ENCODE results near the gene HES7. TPM values are rescaled to one million over a fixed set of nuclear protein-coding genes. Genes with fewer than 3 reads are reported as not detected.

Gene HES7
- total RNA-seq, 1 donor from 2014 or later, result not detected

DNA sequence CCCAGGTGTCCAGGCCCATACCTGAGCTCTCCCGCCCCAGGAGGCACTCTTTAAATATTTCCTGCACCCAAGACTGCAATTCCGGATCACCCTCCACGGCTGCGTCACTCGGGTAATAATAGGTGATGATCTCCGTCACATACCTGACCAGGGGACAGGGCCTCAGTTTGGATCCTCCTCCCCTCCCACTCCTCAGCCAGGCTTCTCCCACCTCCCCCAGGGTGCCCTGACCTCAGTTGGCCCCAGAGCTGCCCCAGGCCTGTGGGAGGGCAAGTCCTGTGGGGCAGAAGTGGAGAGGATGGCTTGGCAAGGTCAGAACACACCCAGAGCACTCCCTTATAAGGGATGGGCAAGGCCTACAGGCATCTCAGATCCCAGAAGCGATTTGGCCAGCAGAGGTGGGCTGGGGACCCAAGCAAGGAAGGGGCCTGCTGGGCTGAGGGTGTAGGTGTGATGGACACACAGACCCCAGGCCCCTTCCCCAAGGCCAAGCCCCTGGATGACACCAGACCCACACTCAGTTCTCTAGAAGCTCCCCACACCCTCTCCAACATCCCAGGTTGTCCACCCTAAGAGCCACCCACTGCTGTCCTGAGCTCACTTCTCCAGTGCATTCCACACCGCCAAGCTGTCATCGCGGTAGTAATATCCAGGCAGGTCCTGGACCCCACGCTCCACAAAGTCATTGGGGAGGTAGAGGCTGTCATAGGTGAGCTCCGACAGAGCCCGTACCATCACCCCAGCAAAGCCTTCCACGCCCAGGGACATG is 48.1 kb downstream of the HES7 start:
- DNase-seq (ENCODE audit: extremely low read depth, low read depth, low spot score), result no peak

DNA sequence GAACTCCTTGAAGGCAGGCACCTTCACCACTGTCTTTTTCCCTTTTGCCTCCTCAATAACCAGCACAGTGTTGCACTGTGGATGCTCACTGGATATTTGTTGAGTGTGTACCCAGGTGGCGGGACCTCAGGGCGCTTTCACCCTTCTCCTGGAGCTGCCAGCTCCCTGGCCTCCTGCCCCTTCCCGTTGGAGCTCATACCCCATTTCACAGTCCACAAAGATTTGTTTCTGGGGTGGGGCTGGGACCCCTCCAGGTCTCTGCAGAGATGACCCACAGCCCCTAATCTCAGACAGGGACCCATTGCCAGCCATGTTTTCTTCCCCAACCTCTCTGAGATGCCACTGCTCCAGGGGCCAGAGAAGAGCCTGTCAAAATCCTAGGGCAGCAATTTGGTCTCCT is 48.8 kb downstream of the HES7 start:
- no peak for DNase-seq (ENCODE audit: extremely low read depth, low read depth, low spot score)

DNA sequence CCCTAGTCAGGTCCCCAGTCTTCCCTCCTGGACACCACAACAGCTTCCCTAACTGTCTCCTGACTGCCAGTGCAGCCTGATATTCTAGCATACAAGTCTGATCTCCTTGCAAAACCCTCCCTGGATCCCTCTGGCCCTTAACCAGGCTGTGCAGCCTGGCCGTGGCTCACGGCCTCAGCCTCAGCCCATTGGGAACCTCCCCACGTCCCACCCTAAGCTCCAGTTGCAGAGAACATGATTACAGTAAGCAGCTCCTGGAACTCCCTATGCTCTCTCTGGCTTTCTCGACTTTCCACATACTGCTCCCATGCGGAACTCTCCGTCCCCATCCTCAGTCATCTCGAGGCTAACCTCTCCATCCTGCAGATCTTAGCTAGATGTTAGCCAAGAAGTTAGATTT is 49.4 kb downstream of the HES7 start:
- no peak for DNase-seq (ENCODE audit: extremely low read depth, low read depth, low spot score)

DNA sequence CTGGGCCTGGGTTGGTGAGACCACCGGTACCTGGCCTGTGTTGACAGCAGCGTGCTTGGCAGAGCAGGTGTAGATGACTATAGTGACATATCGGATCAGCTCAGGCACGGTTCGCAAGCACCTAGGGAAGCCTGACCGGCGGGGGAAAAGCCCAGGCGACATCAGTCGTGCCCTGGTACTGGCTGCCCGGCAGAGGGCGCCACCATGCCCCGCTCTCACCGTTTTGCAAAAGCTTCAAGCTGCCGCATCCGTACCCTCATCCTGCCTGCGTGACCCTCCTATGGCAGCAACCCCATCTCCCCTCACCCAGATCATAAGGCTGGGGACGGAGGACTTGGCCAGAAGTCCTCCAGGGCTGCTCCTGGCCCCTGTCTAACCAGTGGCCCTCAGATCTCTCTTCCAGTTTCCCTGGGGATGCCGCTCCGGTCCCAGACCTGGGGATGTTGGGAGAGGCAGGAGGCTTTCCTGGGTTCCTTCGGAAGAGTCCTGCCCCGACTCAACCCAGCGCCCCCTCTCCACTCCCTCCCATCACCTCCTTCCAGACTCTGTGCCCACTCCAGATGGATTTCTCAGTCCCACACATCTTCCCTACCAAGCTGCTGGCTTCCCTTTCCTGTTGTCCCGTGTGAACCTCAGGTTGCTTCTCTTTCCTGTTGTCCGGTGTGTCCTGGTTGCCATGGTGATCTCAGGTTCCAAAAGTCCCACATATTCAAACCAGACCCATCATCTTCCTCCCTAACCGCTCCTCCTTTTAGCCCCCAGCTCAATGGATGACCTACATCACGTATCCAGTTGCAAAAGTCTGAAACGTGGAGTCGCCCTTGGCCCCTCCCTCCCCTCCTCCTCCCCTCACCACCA is 50.0 kb downstream of the HES7 start:
- no peak for DNase-seq (ENCODE audit: extremely low read depth, low read depth, low spot score)

DNA sequence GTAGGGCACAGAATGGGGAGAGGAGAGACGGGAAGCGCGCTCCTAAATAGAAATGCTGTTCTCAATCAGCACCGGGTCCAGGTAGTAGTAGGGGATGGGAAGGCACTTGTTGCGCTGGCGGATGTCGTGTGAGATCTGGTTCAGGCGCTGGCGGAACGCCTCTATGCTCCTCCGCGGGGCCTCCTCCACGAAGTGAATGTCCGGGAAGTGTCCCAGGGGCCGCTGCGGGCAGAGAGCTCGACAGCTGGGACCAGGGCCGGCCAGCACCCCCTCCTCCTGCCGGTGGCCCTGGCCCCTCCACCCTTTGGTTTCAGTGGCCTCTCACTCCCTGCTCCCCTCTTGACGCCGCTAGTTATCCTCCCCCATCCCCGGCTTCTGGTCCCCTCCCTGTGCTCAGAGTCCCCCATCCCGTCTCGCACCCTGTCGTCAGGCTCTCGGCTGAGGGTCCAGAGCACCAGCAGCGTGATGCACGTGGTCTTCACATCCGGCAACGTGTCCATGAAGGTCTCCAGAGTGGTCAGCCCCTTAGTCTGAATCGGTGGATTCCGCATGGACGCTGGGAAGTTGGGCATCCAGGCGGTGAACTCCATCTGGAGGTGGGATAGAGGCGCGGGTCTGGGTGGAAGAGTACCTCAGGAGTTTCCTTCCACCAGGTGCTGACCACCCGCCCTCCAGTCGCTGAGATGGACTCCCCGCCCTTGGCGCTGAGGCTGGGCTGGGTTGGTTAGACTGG is 51.0 kb downstream of the HES7 start:
- DNase-seq (ENCODE audit: extremely low read depth, low read depth, low spot score), result no peak

DNA sequence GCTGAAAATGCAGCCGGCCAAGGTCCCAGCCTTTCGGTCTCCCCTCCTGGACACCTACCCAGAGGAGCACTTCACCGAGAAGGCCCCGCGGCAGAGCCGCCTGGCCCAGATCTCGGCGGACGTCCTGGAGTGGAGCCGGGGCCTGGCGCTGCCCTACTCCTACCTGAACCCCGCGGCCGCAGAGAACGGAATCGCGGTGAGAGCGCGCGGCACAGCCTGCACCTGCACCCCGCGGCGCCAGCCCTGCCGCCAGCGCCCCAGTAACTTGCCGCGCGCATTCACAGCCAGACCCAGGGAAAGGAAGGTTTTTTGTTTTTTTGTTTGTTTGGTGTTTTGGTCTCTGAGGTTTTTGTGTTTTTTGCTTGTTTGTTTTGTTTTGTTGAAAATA is 51.6 kb downstream of the HES7 start:
- DNase-seq (ENCODE audit: extremely low read depth, low read depth, low spot score), result no peak

DNA sequence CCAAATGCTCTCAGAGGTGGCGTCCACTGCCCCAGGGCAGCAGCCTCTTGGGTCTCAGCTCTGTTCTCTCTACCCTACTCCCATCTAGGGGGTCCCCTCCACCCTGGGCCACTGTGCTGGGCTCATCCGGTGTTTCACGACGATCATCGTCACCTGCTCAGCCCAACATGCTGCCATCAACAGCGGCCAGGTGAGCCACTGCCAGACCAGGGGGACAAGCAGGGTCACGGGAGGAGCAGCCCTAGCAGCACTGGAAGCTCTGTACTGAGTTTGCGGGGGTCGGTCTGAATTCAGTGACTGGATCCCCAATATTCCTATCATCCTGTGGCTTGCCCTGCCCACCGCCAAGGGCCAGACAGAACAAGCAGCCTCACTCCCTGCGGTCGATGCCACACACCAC is 52.4 kb downstream of the HES7 start:
- no peak for DNase-seq (ENCODE audit: extremely low read depth, low read depth, low spot score)

Other genes with a start within 250 kb of the HES7 start
- gene CHD3, start 235.3 kb downstream of the HES7 start, total RNA-seq, result 66.5 and 142 TPM in 2 replicates
- 0.64 and 1.2 TPM in 2 replicates for gene RNF227, start 207.8 kb downstream of the HES7 start, total RNA-seq
- 0.12 and 2.1 TPM in 2 replicates for gene KCNAB3, start 194.2 kb downstream of the HES7 start, total RNA-seq
- gene TRAPPC1, start 192.2 kb downstream of the HES7 start, total RNA-seq, result 100 and 142 TPM in 2 replicates
- 16.7 and 18.7 TPM in 2 replicates for gene CNTROB, start 191.9 kb downstream of the HES7 start, total RNA-seq
- gene GUCY2D, start 121.5 kb downstream of the HES7 start, total RNA-seq, result not detected in 2 replicates
- not detected in 2 replicates for gene ALOX15B, start 85.0 kb downstream of the HES7 start, total RNA-seq
- gene ALOX12B, start 36.4 kb downstream of the HES7 start, total RNA-seq, result not detected in 2 replicates
- not detected in 2 replicates for gene ALOXE3, start 5.6 kb downstream of the HES7 start, total RNA-seq
- gene PER1, start 28.3 kb upstream of the HES7 start, total RNA-seq, result 12.5 and 23.7 TPM in 2 replicates
- 10.6 and 13.2 TPM in 2 replicates for gene VAMP2, start 38.8 kb upstream of the HES7 start, total RNA-seq
- gene TMEM107, start 52.3 kb upstream of the HES7 start, total RNA-seq, result 24.9 and 25.5 TPM in 2 replicates
- gene BORCS6, start 66.1 kb upstream of the HES7 start, total RNA-seq, result 12.4 and 14.3 TPM in 2 replicates
- gene AURKB, start 86.5 kb upstream of the HES7 start, total RNA-seq, result 9.3 and 24.8 TPM in 2 replicates
- gene CTC1, start 124.0 kb upstream of the HES7 start, total RNA-seq, result 10.5 and 23.4 TPM in 2 replicates
- 18.7 and 34.3 TPM in 2 replicates for gene PFAS, start 125.2 kb upstream of the HES7 start, total RNA-seq
- gene RANGRF, start 164.6 kb upstream of the HES7 start, total RNA-seq, result 19.9 and 27.2 TPM in 2 replicates
- 2.3 and 2.5 TPM in 2 replicates for gene SLC25A35, start 171.3 kb upstream of the HES7 start, total RNA-seq
- gene ARHGEF15, start 186.1 kb upstream of the HES7 start, total RNA-seq, result 57.3 and 152 TPM in 2 replicates
- not detected in 2 replicates for gene ODF4, start 215.7 kb upstream of the HES7 start, total RNA-seq